ENCODE results near the gene PRPSAP1.

The PRPSAP1 gene

DNA sequence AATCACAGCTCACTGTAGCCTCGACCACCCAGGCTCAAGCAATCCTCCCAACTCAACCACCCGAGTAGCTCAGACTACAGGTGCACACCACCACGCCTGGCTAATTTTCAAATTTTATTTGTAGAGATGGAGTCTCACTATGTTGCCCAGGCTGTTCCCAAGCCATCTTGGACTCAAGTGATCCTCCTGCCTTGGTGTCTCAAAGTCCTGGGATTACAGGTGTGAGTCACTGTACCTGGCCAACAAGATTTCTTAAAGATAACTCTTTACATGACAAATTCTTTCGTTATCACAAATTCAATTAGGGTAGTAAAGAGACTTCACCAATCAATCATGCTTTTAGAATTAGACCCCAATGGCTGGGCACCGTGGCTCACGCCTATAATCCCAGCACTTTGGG, 12.4 kb downstream of the PRPSAP1 start:
- TF ChIP-seq ZFP30 (CRISPR knock-in tag; IDR thresholded peaks at IDR 0.05) = no peak
- no peak for TF ChIP-seq PPARA (CRISPR knock-in tag; IDR thresholded peaks at IDR 0.05; ENCODE audit: borderline replicate concordance)
- no peak for TF ChIP-seq OSR1 (CRISPR knock-in tag; IDR thresholded peaks at IDR 0.05)
- TF ChIP-seq, protein P1, sequence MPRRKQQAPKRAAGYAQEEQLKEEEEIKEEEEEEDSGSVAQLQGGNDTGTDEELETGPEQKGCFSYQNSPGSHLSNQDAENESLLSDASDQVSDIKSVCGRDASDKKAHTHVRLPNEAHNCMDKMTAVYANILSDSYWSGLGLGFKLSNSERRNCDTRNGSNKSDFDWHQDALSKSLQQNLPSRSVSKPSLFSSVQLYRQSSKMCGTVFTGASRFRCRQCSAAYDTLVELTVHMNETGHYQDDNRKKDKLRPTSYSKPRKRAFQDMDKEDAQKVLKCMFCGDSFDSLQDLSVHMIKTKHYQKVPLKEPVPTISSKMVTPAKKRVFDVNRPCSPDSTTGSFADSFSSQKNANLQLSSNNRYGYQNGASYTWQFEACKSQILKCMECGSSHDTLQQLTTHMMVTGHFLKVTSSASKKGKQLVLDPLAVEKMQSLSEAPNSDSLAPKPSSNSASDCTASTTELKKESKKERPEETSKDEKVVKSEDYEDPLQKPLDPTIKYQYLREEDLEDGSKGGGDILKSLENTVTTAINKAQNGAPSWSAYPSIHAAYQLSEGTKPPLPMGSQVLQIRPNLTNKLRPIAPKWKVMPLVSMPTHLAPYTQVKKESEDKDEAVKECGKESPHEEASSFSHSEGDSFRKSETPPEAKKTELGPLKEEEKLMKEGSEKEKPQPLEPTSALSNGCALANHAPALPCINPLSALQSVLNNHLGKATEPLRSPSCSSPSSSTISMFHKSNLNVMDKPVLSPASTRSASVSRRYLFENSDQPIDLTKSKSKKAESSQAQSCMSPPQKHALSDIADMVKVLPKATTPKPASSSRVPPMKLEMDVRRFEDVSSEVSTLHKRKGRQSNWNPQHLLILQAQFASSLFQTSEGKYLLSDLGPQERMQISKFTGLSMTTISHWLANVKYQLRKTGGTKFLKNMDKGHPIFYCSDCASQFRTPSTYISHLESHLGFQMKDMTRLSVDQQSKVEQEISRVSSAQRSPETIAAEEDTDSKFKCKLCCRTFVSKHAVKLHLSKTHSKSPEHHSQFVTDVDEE (CRISPR knock-in tag; IDR thresholded peaks at IDR 0.05) = no peak
- no peak for TF ChIP-seq ZFP3 (CRISPR knock-in tag; IDR thresholded peaks at IDR 0.05)
- TF ChIP-seq ZC3H10 (CRISPR knock-in tag; IDR thresholded peaks at IDR 0.05) = no peak
- TF ChIP-seq, protein P2, sequence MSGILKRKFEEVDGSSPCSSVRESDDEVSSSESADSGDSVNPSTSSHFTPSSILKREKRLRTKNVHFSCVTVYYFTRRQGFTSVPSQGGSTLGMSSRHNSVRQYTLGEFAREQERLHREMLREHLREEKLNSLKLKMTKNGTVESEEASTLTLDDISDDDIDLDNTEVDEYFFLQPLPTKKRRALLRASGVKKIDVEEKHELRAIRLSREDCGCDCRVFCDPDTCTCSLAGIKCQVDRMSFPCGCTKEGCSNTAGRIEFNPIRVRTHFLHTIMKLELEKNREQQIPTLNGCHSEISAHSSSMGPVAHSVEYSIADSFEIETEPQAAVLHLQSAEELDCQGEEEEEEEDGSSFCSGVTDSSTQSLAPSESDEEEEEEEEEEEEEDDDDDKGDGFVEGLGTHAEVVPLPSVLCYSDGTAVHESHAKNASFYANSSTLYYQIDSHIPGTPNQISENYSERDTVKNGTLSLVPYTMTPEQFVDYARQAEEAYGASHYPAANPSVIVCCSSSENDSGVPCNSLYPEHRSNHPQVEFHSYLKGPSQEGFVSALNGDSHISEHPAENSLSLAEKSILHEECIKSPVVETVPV (CRISPR knock-in tag; IDR thresholded peaks at IDR 0.05) = no peak
- ATAC-seq = no peak

- no peak for ATAC-seq
- TF ChIP-seq PATZ1 (CRISPR knock-in tag; IDR thresholded peaks at IDR 0.05; ENCODE audit: borderline replicate concordance) = no peak
These were observed 16.3 kb downstream of the PRPSAP1 start for GRCh38 chr17:76337413-76337777.

DNA sequence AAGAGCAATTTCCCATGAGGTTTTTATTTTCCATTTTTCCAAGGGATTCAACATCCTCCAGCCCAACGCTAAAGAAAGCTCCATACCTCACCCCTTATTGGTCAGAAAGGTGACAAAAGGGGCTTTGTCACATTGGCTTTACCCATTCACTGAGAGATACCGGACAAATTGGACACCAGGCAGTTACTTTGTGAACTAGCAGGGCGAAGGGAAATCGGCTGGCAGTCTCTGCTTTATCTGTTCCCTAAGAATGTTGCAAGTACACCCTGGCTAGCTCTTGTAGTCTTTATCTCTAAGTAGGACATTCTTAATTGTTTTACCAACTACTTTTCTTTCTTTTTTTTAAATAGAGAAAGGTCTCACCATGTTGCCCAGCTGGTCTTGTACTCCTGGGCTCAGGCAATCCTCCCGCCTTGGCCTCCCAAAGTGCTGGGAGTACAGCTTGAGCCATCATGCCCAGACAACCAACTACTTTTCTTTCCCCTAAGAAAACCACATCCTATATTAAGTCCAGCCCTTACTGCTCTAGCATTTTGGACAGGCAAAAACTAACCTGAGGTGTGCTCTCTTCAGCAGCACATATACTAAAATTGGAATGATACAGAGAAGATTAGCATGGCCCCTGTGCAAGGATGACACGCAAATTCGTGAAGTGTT, 16.8 kb downstream of the PRPSAP1 start:
- TF ChIP-seq TCF4 (CRISPR knock-in tag; IDR thresholded peaks at IDR 0.05; ENCODE audit: borderline replicate concordance) (no peak), CSDC2 (CRISPR knock-in tag; IDR thresholded peaks at IDR 0.05) (no peak), ARNTL (CRISPR knock-in tag; IDR thresholded peaks at IDR 0.05; ENCODE audit: borderline replicate concordance, low read depth) (no peak), RARB (CRISPR knock-in tag; IDR thresholded peaks at IDR 0.05) (no peak), ESRRG (CRISPR knock-in tag; IDR thresholded peaks at IDR 0.05) (no peak), PATZ1 (CRISPR knock-in tag; IDR thresholded peaks at IDR 0.05; ENCODE audit: borderline replicate concordance) (no peak), BACH2 (CRISPR knock-in tag; IDR thresholded peaks at IDR 0.05; ENCODE audit: borderline replicate concordance) (no peak), ZNF8 (CRISPR knock-in tag; IDR thresholded peaks at IDR 0.05) (no peak), ZNF70 (CRISPR knock-in tag; IDR thresholded peaks at IDR 0.05) (no peak), ZFP30 (CRISPR knock-in tag; IDR thresholded peaks at IDR 0.05) (no peak)
- TF ChIP-seq, protein P2 (CRISPR knock-in tag; IDR thresholded peaks at IDR 0.05) = no peak
- ATAC-seq = no peak

GRCh38 chr17:76335716-76336381, 17.9 kb downstream of the PRPSAP1 start:
- ATAC-seq = no peak
- no peak for TF ChIP-seq ZFP3 (CRISPR knock-in tag; IDR thresholded peaks at IDR 0.05)
- TF ChIP-seq ISL1 (CRISPR knock-in tag; IDR thresholded peaks at IDR 0.05) = no peak
- no peak for TF ChIP-seq POU6F1 (CRISPR knock-in tag; IDR thresholded peaks at IDR 0.05; ENCODE audit: borderline replicate concordance, low read depth)
- TF ChIP-seq ZFP30 (CRISPR knock-in tag; IDR thresholded peaks at IDR 0.05) = no peak
- no peak for TF ChIP-seq ZC3H10 (CRISPR knock-in tag; IDR thresholded peaks at IDR 0.05)
- no peak for TF ChIP-seq CSDC2 (CRISPR knock-in tag; IDR thresholded peaks at IDR 0.05)
- no peak for TF ChIP-seq ZNF8 (CRISPR knock-in tag; IDR thresholded peaks at IDR 0.05)
- TF ChIP-seq RARB (CRISPR knock-in tag; IDR thresholded peaks at IDR 0.05) = no peak
- no peak for TF ChIP-seq PATZ1 (CRISPR knock-in tag; IDR thresholded peaks at IDR 0.05; ENCODE audit: borderline replicate concordance)
- TF ChIP-seq, protein P2 (CRISPR knock-in tag; IDR thresholded peaks at IDR 0.05) = no peak
- TF ChIP-seq ESRRG (CRISPR knock-in tag; IDR thresholded peaks at IDR 0.05) = no peak
- no peak for TF ChIP-seq OSR1 (CRISPR knock-in tag; IDR thresholded peaks at IDR 0.05)

Data from SK-N-SH treated with all-trans-retinoic acid at 6 μM for 48 hours (cell line).